ENCODE results near the gene LBH.

LBH gene

GRCh38 chr2:30300456-30301221, 69.3 kb downstream of the LBH start:
- no peaks in the 10 kb centered on the region for H3K36me3 ChIP-seq (ENCODE audit: insufficient read depth, low read length)
- peaks cover 23% of the 10 kb centered on the region for H3K4me1 ChIP-seq (ENCODE audit: insufficient read depth, low read length)
- no peak overlapping the region for H3K9ac ChIP-seq (ENCODE audit: low read length)
- no peaks in the 10 kb centered on the region for H3K9me3 ChIP-seq (ENCODE audit: low read length)
- H3K27ac ChIP-seq (ENCODE audit: low read depth, low read length) = peak overlapping the region; percentile 45
- peak overlapping the region in 1 of 2 donors; percentile 28 for H3K4me3 ChIP-seq (ENCODE audit: low read depth in 1 of 2, low read length in 2 of 2)
- H3K27me3 ChIP-seq (ENCODE audit: control insufficient read depth in 1 of 2, insufficient read depth in 2 of 2, low read length in 2 of 2) = no peaks in the 10 kb centered on the region

- H3K4me1 ChIP-seq (ENCODE audit: insufficient read depth, low read length) = peaks cover 23% of the 10 kb centered on the region
- no peak overlapping the region for H3K4me3 ChIP-seq (ENCODE audit: low read depth in 1 of 2, low read length in 2 of 2)
- no peaks in the 10 kb centered on the region for H3K36me3 ChIP-seq (ENCODE audit: insufficient read depth, low read length)
- H3K27me3 ChIP-seq (ENCODE audit: control insufficient read depth in 1 of 2, insufficient read depth in 2 of 2, low read length in 2 of 2) = no peaks in the 10 kb centered on the region
- H3K9me3 ChIP-seq (ENCODE audit: low read length) = no peaks in the 10 kb centered on the region
- no peak overlapping the region for H3K9ac ChIP-seq (ENCODE audit: low read length)
- H3K27ac ChIP-seq (ENCODE audit: low read depth, low read length) = peak overlapping the region; percentile 16
Measured at GRCh38 chr2:30301551-30301950, 70.2 kb downstream of the LBH start.

GRCh38 chr2:30302566-30302965, 71.2 kb downstream of the LBH start:
- Histone ChIP-seq H3K27ac (ENCODE audit: low read depth, low read length) (no peak overlapping the region), H3K27me3 (ENCODE audit: control insufficient read depth in 1 of 2, insufficient read depth in 2 of 2, low read length in 2 of 2) (no peaks in the 10 kb centered on the region), H3K9me3 (ENCODE audit: low read length) (no peaks in the 10 kb centered on the region), H3K36me3 (ENCODE audit: insufficient read depth, low read length) (no peaks in the 10 kb centered on the region), H3K9ac (ENCODE audit: low read length) (no peak overlapping the region), H3K4me1 (ENCODE audit: insufficient read depth, low read length) (peaks cover 23% of the 10 kb centered on the region), H3K4me3 (ENCODE audit: low read depth in 1 of 2, low read length in 2 of 2) (no peak overlapping the region)

- Histone ChIP-seq H3K9ac (ENCODE audit: low read length) (no peak overlapping the region), H3K27me3 (ENCODE audit: control insufficient read depth in 1 of 2, insufficient read depth in 2 of 2, low read length in 2 of 2) (no peaks in the 10 kb centered on the region), H3K4me3 (ENCODE audit: low read depth in 1 of 2, low read length in 2 of 2) (no peak overlapping the region), H3K36me3 (ENCODE audit: insufficient read depth, low read length) (no peaks in the 10 kb centered on the region), H3K9me3 (ENCODE audit: low read length) (no peaks in the 10 kb centered on the region), H3K27ac (ENCODE audit: low read depth, low read length) (no peak overlapping the region), H3K4me1 (ENCODE audit: insufficient read depth, low read length) (peaks cover 23% of the 10 kb centered on the region)
Measured at GRCh38 chr2:30303095-30303494, 71.8 kb downstream of the LBH start.

GRCh38 chr2:30305235-30305634, 73.9 kb downstream of the LBH start:
- no peak overlapping the region for H3K4me3 ChIP-seq (ENCODE audit: low read depth in 1 of 2, low read length in 2 of 2)
- no peaks in the 10 kb centered on the region for H3K36me3 ChIP-seq (ENCODE audit: insufficient read depth, low read length)
- no peak overlapping the region for H3K9ac ChIP-seq (ENCODE audit: low read length)
- H3K9me3 ChIP-seq (ENCODE audit: low read length) = no peaks in the 10 kb centered on the region
- peaks cover 16% of the 10 kb centered on the region for H3K4me1 ChIP-seq (ENCODE audit: insufficient read depth, low read length)
- no peak overlapping the region for H3K27ac ChIP-seq (ENCODE audit: low read depth, low read length)
- no peaks in the 10 kb centered on the region for H3K27me3 ChIP-seq (ENCODE audit: control insufficient read depth in 1 of 2, insufficient read depth in 2 of 2, low read length in 2 of 2)

GRCh38 chr2:30306522-30306921, 75.2 kb downstream of the LBH start:
- Histone ChIP-seq H3K27ac (ENCODE audit: low read depth, low read length) (no peak overlapping the region), H3K9me3 (ENCODE audit: low read length) (no peaks in the 10 kb centered on the region), H3K9ac (ENCODE audit: low read length) (no peak overlapping the region), H3K4me3 (ENCODE audit: low read depth in 1 of 2, low read length in 2 of 2) (no peak overlapping the region), H3K4me1 (ENCODE audit: insufficient read depth, low read length) (peaks cover 4% of the 10 kb centered on the region), H3K36me3 (ENCODE audit: insufficient read depth, low read length) (no peaks in the 10 kb centered on the region), H3K27me3 (ENCODE audit: control insufficient read depth in 1 of 2, insufficient read depth in 2 of 2, low read length in 2 of 2) (no peaks in the 10 kb centered on the region)

- no peaks in the 10 kb centered on the region for H3K36me3 ChIP-seq (ENCODE audit: insufficient read depth, low read length)
- H3K27me3 ChIP-seq (ENCODE audit: control insufficient read depth in 1 of 2, insufficient read depth in 2 of 2, low read length in 2 of 2) = no peaks in the 10 kb centered on the region
- H3K4me1 ChIP-seq (ENCODE audit: insufficient read depth, low read length) = no peaks in the 10 kb centered on the region
- H3K9ac ChIP-seq (ENCODE audit: low read length) = no peak overlapping the region
- no peak overlapping the region for H3K4me3 ChIP-seq (ENCODE audit: low read depth in 1 of 2, low read length in 2 of 2)
- no peaks in the 10 kb centered on the region for H3K9me3 ChIP-seq (ENCODE audit: low read length)
- no peak overlapping the region for H3K27ac ChIP-seq (ENCODE audit: low read depth, low read length)
Measured at GRCh38 chr2:30308280-30308679, 76.9 kb downstream of the LBH start.

All from muscle layer of colon (tissue), 2 donors.